Measurements from ENCODE around the gene RAMP1.

Gene RAMP1

GRCh38 chr2:237854295-237854694 lies 5.1 kb upstream of the RAMP1 start:
- Mint-ChIP-seq H3K27ac (no peak overlapping the region), H3K4me1 (ENCODE audit: low read depth in 2 of 2) (peaks cover 3 to 6% of the 10 kb centered on the region in 2 donors), H3K27me3 (peaks cover 15 to 36% of the 10 kb centered on the region in 2 donors), H3K4me3 (no peak overlapping the region), H3K9me3 (no peaks in the 10 kb centered on the region), H3K36me3 (ENCODE audit: insufficient read depth) (no peaks in the 10 kb centered on the region)
- ATAC-seq (replicated peaks) (no peak), DNase-seq (no peak)

GRCh38 chr2:237857791-237858190 lies 1.6 kb upstream of the RAMP1 start:
- H3K4me3 Mint-ChIP-seq, result no peak overlapping the region
- ATAC-seq (replicated peaks) (no peak), DNase-seq (no peak)
- peaks cover 3 to 8% of the 10 kb centered on the region in 2 donors for H3K4me1 Mint-ChIP-seq (ENCODE audit: low read depth in 2 of 2)
- H3K36me3 Mint-ChIP-seq (ENCODE audit: insufficient read depth), result no peaks in the 10 kb centered on the region
- no peak overlapping the region for H3K27ac Mint-ChIP-seq
- H3K27me3 Mint-ChIP-seq, result peaks cover 29 to 57% of the 10 kb centered on the region in 2 donors
- H3K9me3 Mint-ChIP-seq, result no peaks in the 10 kb centered on the region

- H3K9me3 Mint-ChIP-seq, result no peaks in the 10 kb centered on the region
- peak; percentile 12 to 21 (median 16) for DNase-seq
- no peaks in the 10 kb centered on the region for H3K36me3 Mint-ChIP-seq (ENCODE audit: insufficient read depth)
- peak; percentile 59 for ATAC-seq (replicated peaks)
- H3K4me1 Mint-ChIP-seq (ENCODE audit: low read depth in 2 of 2), result peaks cover 3 to 8% of the 10 kb centered on the region in 2 donors
- H3K27me3 Mint-ChIP-seq, result peaks cover 29 to 60% of the 10 kb centered on the region in 2 donors
- no peak overlapping the region for H3K27ac Mint-ChIP-seq
- peak overlapping the region in 1 of 2 donors; percentile 24 for H3K4me3 Mint-ChIP-seq
Measured at GRCh38 chr2:237858294-237859081, 935 bp upstream of the RAMP1 start.

GRCh38 chr2:237859082-237859433 lies 365 bp upstream of the RAMP1 start:
- Mint-ChIP-seq H3K27ac (no peak overlapping the region), H3K27me3 (peaks cover 30 to 62% of the 10 kb centered on the region in 2 donors), H3K36me3 (ENCODE audit: insufficient read depth) (no peaks in the 10 kb centered on the region), H3K4me3 (no peak overlapping the region), H3K4me1 (ENCODE audit: low read depth in 2 of 2) (peaks cover 3 to 8% of the 10 kb centered on the region in 2 donors), H3K9me3 (no peaks in the 10 kb centered on the region)
- ATAC-seq (replicated peaks) (no peak), DNase-seq (no peak)

- Mint-ChIP-seq H3K27ac (no peak overlapping the region), H3K4me3 (peak overlapping the region in 1 of 2 donors; percentile 33)
Measured at GRCh38 chr2:237860273-237860935, 981 bp downstream of the RAMP1 start.

DNA sequence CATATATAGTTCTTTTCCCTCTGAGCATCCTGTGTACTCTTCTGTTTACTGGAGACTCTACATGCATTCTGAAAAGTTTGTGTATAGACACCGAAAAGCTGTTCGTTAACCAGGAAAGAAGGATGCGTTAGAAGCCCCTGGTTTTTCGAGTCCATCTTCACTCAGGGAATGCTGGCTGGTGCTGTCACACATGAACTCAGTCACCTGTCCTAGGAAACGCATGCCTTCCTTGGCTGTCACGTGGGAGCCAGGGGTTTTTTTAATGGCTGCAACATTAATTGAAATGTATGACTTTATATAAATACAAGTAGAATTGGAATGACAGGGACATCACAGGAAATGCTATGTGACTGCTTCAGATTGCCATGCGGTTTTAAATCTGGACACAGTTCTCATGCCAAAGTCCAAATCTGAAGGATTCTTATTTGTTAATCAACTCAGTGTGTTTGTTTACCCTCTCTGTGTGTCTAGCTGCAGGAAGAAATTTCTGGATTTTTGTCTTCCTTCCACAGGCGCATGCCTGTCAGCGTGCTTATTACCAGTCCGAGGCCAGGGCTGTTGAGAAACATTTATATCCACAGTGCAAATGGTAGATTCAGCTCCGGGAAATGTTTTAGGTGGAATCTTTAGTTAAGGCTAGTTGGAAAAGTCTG lies 2.6 kb downstream of the RAMP1 start:
- H3K27ac Mint-ChIP-seq, result no peak overlapping the region
- no peaks in the 10 kb centered on the region for H3K36me3 Mint-ChIP-seq (ENCODE audit: insufficient read depth)
- DNase-seq, result no peak
- peaks cover 40 to 73% of the 10 kb centered on the region in 2 donors for H3K27me3 Mint-ChIP-seq
- no peak for ATAC-seq (replicated peaks)
- peaks cover 3 to 8% of the 10 kb centered on the region in 2 donors for H3K4me1 Mint-ChIP-seq (ENCODE audit: low read depth in 2 of 2)
- no peak overlapping the region for H3K4me3 Mint-ChIP-seq
- H3K9me3 Mint-ChIP-seq, result no peaks in the 10 kb centered on the region

More at GRCh38 chr2:237860273-237860935, 981 bp downstream of the RAMP1 start:
- ATAC-seq (replicated peaks) (no peak), DNase-seq (no peak)
- Mint-ChIP-seq H3K36me3 (ENCODE audit: insufficient read depth) (no peaks in the 10 kb centered on the region), H3K4me1 (ENCODE audit: low read depth in 2 of 2) (peaks cover 3 to 8% of the 10 kb centered on the region in 2 donors), H3K27me3 (peaks cover 40 to 75% of the 10 kb centered on the region in 2 donors), H3K9me3 (no peaks in the 10 kb centered on the region)

DNA sequence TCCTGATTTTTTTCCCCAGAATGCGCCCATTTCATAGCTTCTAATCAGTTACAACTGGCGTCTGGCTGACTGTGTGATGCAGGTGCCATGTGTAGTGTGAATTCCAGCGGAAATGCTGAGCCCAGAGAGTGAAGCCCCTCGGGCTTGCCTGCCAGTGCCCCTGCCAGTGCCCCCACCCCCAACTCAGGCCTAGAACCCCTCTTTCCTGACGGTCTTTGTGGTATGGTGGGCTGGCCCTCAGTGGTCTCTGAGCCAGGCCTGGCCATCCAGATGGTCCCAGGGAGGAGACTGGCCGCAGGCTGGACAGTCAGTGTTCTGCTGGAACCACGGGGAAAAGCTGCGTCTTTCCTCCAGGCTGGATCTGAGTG lies 3.1 kb downstream of the RAMP1 start:
- Mint-ChIP-seq H3K36me3 (ENCODE audit: insufficient read depth) (no peaks in the 10 kb centered on the region), H3K27me3 (peaks cover 40 to 73% of the 10 kb centered on the region in 2 donors), H3K9me3 (no peaks in the 10 kb centered on the region), H3K4me3 (no peak overlapping the region), H3K27ac (no peak overlapping the region), H3K4me1 (ENCODE audit: low read depth in 2 of 2) (peaks cover 3 to 8% of the 10 kb centered on the region in 2 donors)
- ATAC-seq (replicated peaks), result no peak
- no peak for DNase-seq

GRCh38 chr2:237863102-237863511 lies 3.7 kb downstream of the RAMP1 start:
- Mint-ChIP-seq H3K36me3 (ENCODE audit: insufficient read depth) (no peaks in the 10 kb centered on the region), H3K9me3 (no peaks in the 10 kb centered on the region), H3K27ac (no peak overlapping the region), H3K27me3 (peaks cover 36 to 73% of the 10 kb centered on the region in 2 donors), H3K4me1 (ENCODE audit: low read depth in 2 of 2) (peaks cover 3 to 8% of the 10 kb centered on the region in 2 donors), H3K4me3 (no peak overlapping the region)
- ATAC-seq (replicated peaks) (no peak), DNase-seq (no peak)

DNA sequence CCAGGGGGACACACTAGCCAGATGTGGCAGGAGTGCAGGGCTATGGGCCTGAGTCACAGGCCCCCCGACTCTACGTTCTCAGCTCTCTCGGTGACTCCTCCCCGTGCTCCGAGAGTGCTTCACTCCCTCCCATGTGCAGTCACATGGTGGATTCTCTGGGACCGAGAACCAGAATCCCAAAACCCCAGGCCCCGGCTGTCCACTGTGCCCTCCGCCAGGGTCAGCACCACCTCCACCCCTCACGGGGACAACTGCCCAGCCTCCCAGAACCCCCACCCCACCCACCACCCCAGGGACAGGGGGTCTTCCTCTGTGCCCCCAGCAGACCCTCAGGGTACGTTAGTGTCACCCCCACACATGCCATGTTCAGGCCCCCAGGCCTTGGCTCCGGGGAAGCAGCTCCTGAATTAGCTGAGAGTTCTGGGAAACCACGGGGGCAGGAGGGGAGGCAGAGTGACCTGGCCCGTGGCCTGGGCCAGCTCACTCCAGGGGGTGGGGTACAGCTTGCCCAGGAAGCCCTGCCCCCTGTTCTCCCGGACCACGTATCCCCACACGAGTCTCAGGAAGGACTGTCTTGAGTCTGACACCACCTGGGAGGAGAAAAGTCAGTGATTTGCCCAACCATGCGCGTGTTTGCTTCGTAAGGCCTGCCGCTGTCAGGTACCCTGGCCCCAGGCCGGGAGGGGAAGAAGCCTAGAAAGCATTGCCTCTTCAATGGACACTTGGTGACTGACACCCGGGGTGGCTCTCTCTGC lies 4.4 kb downstream of the RAMP1 start:
- H3K4me1 Mint-ChIP-seq (ENCODE audit: low read depth in 2 of 2), result peaks cover 4 to 5% of the 10 kb centered on the region in 2 donors
- H3K36me3 Mint-ChIP-seq (ENCODE audit: insufficient read depth), result no peaks in the 10 kb centered on the region
- no peaks in the 10 kb centered on the region for H3K9me3 Mint-ChIP-seq
- H3K4me3 Mint-ChIP-seq, result no peak overlapping the region
- ATAC-seq (replicated peaks) (no peak), DNase-seq (no peak)
- H3K27ac Mint-ChIP-seq, result no peak overlapping the region
- H3K27me3 Mint-ChIP-seq, result peaks cover 34 to 73% of the 10 kb centered on the region in 2 donors

DNA sequence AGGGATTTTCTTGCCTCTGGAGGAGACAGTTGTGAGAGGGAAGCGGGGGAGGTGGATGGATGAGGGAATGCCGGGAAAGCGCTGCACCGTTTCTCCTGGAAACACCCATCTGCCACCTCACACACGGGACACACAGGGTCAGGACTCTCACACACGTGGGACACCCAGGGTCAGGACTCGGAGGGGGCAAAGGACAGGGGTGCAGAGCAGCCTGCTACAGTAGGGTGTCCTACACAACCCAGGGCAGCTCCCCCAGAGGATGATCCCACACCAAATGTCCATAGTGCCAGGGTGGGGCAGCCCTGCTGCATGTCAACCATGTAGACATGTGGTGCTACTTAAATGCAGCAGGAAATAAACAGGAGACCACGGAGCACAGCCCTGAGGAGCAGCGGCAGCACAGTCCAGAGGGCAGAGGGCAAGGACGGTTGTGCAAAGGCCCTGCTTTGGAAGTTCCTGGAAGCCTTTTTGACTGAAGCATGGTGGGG lies 5.1 kb downstream of the RAMP1 start:
- Mint-ChIP-seq H3K4me3 (no peak overlapping the region), H3K27ac (no peak overlapping the region), H3K9me3 (no peaks in the 10 kb centered on the region), H3K27me3 (peaks cover 37 to 73% of the 10 kb centered on the region in 2 donors), H3K4me1 (ENCODE audit: low read depth in 2 of 2) (peaks cover 8 to 11% of the 10 kb centered on the region in 2 donors), H3K36me3 (ENCODE audit: insufficient read depth) (no peaks in the 10 kb centered on the region)
- ATAC-seq (replicated peaks) (no peak), DNase-seq (no peak)

DNA sequence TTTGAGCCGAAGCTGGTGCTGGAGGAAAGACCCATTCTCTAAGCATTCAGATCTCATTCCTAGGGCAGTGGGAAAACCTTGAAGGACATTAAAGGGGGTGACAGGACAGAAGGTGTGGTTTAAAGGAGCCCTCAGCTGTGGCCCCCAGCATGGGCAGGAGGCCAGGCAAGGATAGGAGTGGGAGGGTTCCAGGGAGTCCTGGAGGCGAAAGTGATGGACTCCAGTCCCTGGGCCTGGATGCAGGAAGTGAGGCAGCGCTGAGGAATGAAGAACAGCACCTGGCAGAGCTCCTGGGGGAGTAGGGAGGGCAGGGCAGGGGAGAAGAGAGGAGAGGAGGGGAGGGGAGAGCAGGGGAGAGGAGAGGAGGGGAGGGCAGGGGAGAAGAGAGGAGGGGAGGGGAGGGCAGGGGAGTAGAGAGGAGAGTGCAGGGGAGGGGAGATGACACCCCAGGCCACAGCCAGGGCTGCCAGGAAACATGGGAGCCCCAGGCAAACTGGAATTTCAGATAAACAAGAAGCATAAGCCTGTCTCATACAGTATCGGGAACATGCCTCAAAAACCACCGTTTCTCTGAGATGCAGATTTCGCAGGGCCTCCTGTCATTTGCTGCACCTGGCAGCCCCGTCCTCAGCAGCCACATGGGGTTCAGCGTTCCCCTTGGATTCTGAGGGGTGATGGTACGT lies 5.7 kb downstream of the RAMP1 start:
- H3K27me3 Mint-ChIP-seq, result peaks cover 41 to 75% of the 10 kb centered on the region in 2 donors
- H3K9me3 Mint-ChIP-seq, result no peaks in the 10 kb centered on the region
- no peak for ATAC-seq (replicated peaks)
- DNase-seq, result no peak
- peaks cover 9 to 11% of the 10 kb centered on the region in 2 donors for H3K4me1 Mint-ChIP-seq (ENCODE audit: low read depth in 2 of 2)
- H3K36me3 Mint-ChIP-seq (ENCODE audit: insufficient read depth), result no peaks in the 10 kb centered on the region
- H3K4me3 Mint-ChIP-seq, result no peak overlapping the region
- no peak overlapping the region for H3K27ac Mint-ChIP-seq

- Mint-ChIP-seq H3K36me3 (ENCODE audit: insufficient read depth) (no peaks in the 10 kb centered on the region), H3K4me3 (no peak overlapping the region), H3K27ac (no peak overlapping the region), H3K4me1 (ENCODE audit: low read depth in 2 of 2) (peaks cover 9 to 11% of the 10 kb centered on the region in 2 donors), H3K27me3 (peaks cover 41 to 75% of the 10 kb centered on the region in 2 donors), H3K9me3 (no peaks in the 10 kb centered on the region)
- no peak for ATAC-seq (replicated peaks)
- DNase-seq, result no peak
Measured at GRCh38 chr2:237865623-237866041, 6.2 kb downstream of the RAMP1 start.

Measured in effector memory CD8-positive, alpha-beta T cell (primary cell).